ENCODE data around the gene HLA-B. TPM values are rescaled to one million over a fixed set of nuclear protein-coding genes. Genes with fewer than 3 reads are reported as not detected.
"Not testable (repeated sequence)": the region's sequence is repeated elsewhere in the genome, so short reads cannot be mapped to it uniquely, and the experiment has no call there.

The HLA-B gene
- total and polyA plus RNA-seq, 2 of the 8 experiments (the other 6 are each of a cell fraction or from before 2014, with no cell fraction given), result 154 to 233 TPM

DNA sequence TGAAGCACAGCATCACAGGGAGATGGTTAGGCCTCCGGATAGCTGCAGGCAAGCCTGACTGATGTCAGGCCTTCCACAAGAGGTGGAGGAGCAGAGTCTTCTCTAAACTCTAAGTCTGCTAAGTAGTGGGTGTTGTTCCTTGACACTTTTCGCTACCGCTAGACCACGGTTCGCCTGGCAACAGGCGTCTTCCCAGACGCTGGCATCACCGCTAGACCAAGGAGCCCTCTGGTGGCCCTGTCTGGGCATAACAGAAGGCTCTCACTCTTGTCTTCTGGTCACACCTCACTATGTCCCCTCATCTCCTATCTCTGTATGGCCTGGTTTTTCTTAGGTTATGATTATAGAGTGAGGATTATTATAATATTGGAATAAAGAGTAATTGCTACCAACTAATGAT lies 17.1 kb upstream of the HLA-B start:
- H3K4me2 ChIP-seq (ENCODE audit: insufficient read depth in 1 of 2, low read depth in 2 of 2, low read length in 2 of 2); H3K9ac ChIP-seq (replicated peaks in 1 of 4; ENCODE audit: extremely low read depth in 1 of 4, low read depth in 3 of 4, low read length in 3 of 4); H3K23ac ChIP-seq (ENCODE audit: insufficient read length); H3K79me2 ChIP-seq (ENCODE audit: control insufficient read depth in 1 of 2, insufficient read depth in 2 of 2, low read length in 2 of 2); H2BK5ac ChIP-seq (ENCODE audit: low read depth, low read length); H4K5ac ChIP-seq (ENCODE audit: insufficient read length, low read depth, low read length); H3K4me1 ChIP-seq (replicated peaks in 1 of 4; ENCODE audit: control insufficient read depth in 3 of 4, insufficient read depth in 4 of 4, low read length in 3 of 4); H2BK15ac ChIP-seq (ENCODE audit: low read length); H3K9me3 ChIP-seq (ENCODE audit: insufficient read depth in 2 of 2, low read depth in 1 of 2, low read length in 1 of 2); H2BK20ac ChIP-seq (ENCODE audit: low read length); H3K4ac ChIP-seq (replicated peaks; ENCODE audit: insufficient read length, low read depth, low read length); POLR2A ChIA-PET (ENCODE audit: partially characterized antibody); H3K27ac ChIP-seq (ENCODE audit: low read depth, low read length); H3K23me2 ChIP-seq (ENCODE audit: low read depth, low read length); H3K36me3 ChIP-seq (ENCODE audit: control insufficient read depth in 2 of 4, insufficient read depth in 4 of 4, low read length in 3 of 4); H4K91ac ChIP-seq (replicated peaks; ENCODE audit: insufficient read length, low read length); FAIRE-seq; H3K79me1 ChIP-seq (ENCODE audit: low read depth, low read length); H2BK12ac ChIP-seq (ENCODE audit: low read depth, low read length); H2BK120ac ChIP-seq (replicated peaks; ENCODE audit: low read depth, low read length); H3K27me3 ChIP-seq (replicated peaks in 1 of 4; ENCODE audit: control insufficient read depth in 3 of 4, extremely low read depth in 1 of 4, insufficient read depth in 3 of 4, low read length in 3 of 4); DNase-seq (ENCODE audit: low read depth in 1 of 2, low spot score in 2 of 2); H3K14ac ChIP-seq (ENCODE audit: insufficient read length); H3K56ac ChIP-seq (replicated peaks; ENCODE audit: insufficient read length, low read depth, low read length); H2AK5ac ChIP-seq (ENCODE audit: low read depth, low read length); H4K20me1 ChIP-seq (replicated peaks in 1 of 2; ENCODE audit: control insufficient read depth in 1 of 2, insufficient read depth in 2 of 2, low read length in 2 of 2); H2AFZ ChIP-seq (ENCODE audit: low read length); H4K8ac ChIP-seq (ENCODE audit: extremely low read depth, insufficient read depth, low read length); H3K4me3 ChIP-seq (ENCODE audit: extremely low read depth in 1 of 4, insufficient read depth in 2 of 4, low read depth in 3 of 4, low read length in 4 of 4); H3K18ac ChIP-seq (ENCODE audit: extremely low read depth, low read length): not testable (repeated sequence)
- CTCF ChIA-PET (ENCODE audit: partially characterized antibody), result interaction anchor here (0.8 to 3.2 kb wide), 8 partner anchors 7 to 245 kb away, joined by 3 to 27 read pairs (median 4); no protein-coding TSS in a partner anchor
- TF ChIP-seq CTCF (IDR thresholded peaks at IDR 0.05; ENCODE audit: control extremely low read depth in 1 of 3, insufficient read depth in 1 of 3, low read depth in 1 of 3, low read length in 3 of 3), result peak in 2 of 3 experiments; percentile 28 to 36; a peak in 2 of 4 replicates
- TF ChIP-seq RAD21 (IDR thresholded peaks at IDR 0.05 in 1 of 2, conservative IDR thresholded peaks at IDR 0.05 in 1 of 2; ENCODE audit: low read depth in 2 of 2, low read length in 2 of 2), result peak; percentile 29 to 41; a peak in 3 of 4 replicates
- 86% methylated on average over 1 of the region's 8 CpGs; no CpG with 5 or more reads in 1 of the 2 experiments for WGBS, 2 experiments (ENCODE audit: extremely low coverage in 1 of 2, insufficient coverage in 1 of 2, insufficient read length in 1 of 2, insufficient replicate concordance in 2 of 2, low coverage in 1 of 2, low lambda C conversion rate in 2 of 2, missing lambda C conversion rate in 1 of 2)
